HL-60 (cell line): ENCODE data around the gene CNGB1.

ENCODE experiments used
- CTCF ChIP-seq: IDR thresholded peaks from one replicate; pipeline ENCODE4 v1.5.1; 2011; ENCODE audit warnings: low read length, control low read depth, inconsistent platforms; ENCODE audit not compliant: insufficient read depth
- GABPA ChIP-seq: IDR thresholded peaks from 2 replicates; pipeline ENCODE4 v1.6.1; 2012; ENCODE audit warnings: low read depth
- POLR2AphosphoS5 ChIP-seq: IDR thresholded peaks from 2 replicates; pipeline ENCODE4 v1.6.1; 2012; ENCODE audit warnings: low read depth
- REST ChIP-seq: IDR thresholded peaks from 2 replicates; pipeline ENCODE4 v1.6.1; 2012; ENCODE audit warnings: low read depth; ENCODE audit not compliant: insufficient replicate concordance

- TF ChIP-seq CTCF (no peak), GABPA (no peak), POLR2AphosphoS5 (no peak), REST (no peak)
These were observed 10.6 kb downstream of the CNGB1 start for GRCh38 chr16:57960310-57960709.
